ENCODE measurements around the gene CXCL14. TPM values are rescaled to one million over a fixed set of nuclear protein-coding genes. Genes with fewer than 3 reads are reported as not detected.

Gene CXCL14
- total and polyA plus RNA-seq, 8 donors: 0.93 to 19.6 (median 4.8) TPM

GRCh38 chr5:135543485-135544304, 35.1 kb downstream of the CXCL14 start:
- peak overlapping the region in 3 of 4 donors; percentile 8 to 40 (median 24) for H3K4me3 ChIP-seq
- peak in 3 of 4 donors; percentile 45 to 65 (median 47) for ATAC-seq
- TF ChIP-seq CTCF (IDR thresholded peaks at IDR 0.05): no peak
- H3K27ac ChIP-seq: no peak overlapping the region
- H3K9me3 ChIP-seq: no peaks in the 10 kb centered on the region
- intact Hi-C loops (cut with DNase I): no loop called here
- no peaks in the 10 kb centered on the region for H3K36me3 ChIP-seq
- peaks cover 0 to 8% (median 0%) of the 10 kb centered on the region in 3 donors for H3K4me1 ChIP-seq
- no peak for FAIRE-seq
- WGBS, 2 donors: 5% methylated on average over 72 to 77 of the region's 77 CpGs
- H3K27me3 ChIP-seq: peaks cover 0 to 28% (median 1%) of the 10 kb centered on the region in 4 donors
- no peak for DNase-seq

GRCh38 chr5:135543001-135543484, 35.7 kb downstream of the CXCL14 start:
- no peaks in the 10 kb centered on the region for H3K9me3 ChIP-seq
- no peaks in the 10 kb centered on the region for H3K36me3 ChIP-seq
- H3K27ac ChIP-seq: no peak overlapping the region
- FAIRE-seq (no peak), ATAC-seq (no peak), DNase-seq (no peak)
- H3K4me1 ChIP-seq: peaks cover 0 to 8% (median 0%) of the 10 kb centered on the region in 3 donors
- WGBS, 2 donors: 51 to 53% methylated on average over 5 of the region's 5 CpGs
- no peak for TF ChIP-seq CTCF (IDR thresholded peaks at IDR 0.05)
- intact Hi-C loops (cut with DNase I): no loop called here
- H3K4me3 ChIP-seq: peak overlapping the region in 2 of 4 donors; percentile 24 to 40
- peaks cover 0 to 28% (median 1%) of the 10 kb centered on the region in 4 donors for H3K27me3 ChIP-seq

GRCh38 chr5:135541807-135542502, 36.8 kb downstream of the CXCL14 start:
- Histone ChIP-seq H3K9me3 (no peaks in the 10 kb centered on the region), H3K27ac (no peak overlapping the region), H3K4me3 (no peak overlapping the region), H3K4me1 (peaks cover 0 to 8% (median 0%) of the 10 kb centered on the region in 3 donors), H3K36me3 (no peaks in the 10 kb centered on the region), H3K27me3 (peaks cover 0 to 33% (median 1%) of the 10 kb centered on the region in 4 donors)
- DNase-seq (no peak), ATAC-seq (no peak), FAIRE-seq (no peak)
- no peak for TF ChIP-seq CTCF (IDR thresholded peaks at IDR 0.05)
- intact Hi-C loops (cut with DNase I): no loop called here
- WGBS, 2 donors: 46 to 51% methylated on average over 11 of the region's 11 CpGs

GRCh38 chr5:135539430-135540005, 39.3 kb downstream of the CXCL14 start:
- 43 to 56% methylated on average over 4 of the region's 4 CpGs for WGBS, 2 donors
- H3K27me3 ChIP-seq: peaks cover 0 to 38% (median 0%) of the 10 kb centered on the region in 4 donors

More at GRCh38 chr5:135539430-135540005, 39.3 kb downstream of the CXCL14 start:
- H3K36me3 ChIP-seq: no peaks in the 10 kb centered on the region
- FAIRE-seq: no peak
- intact Hi-C loops (cut with DNase I): no loop called here
- no peak for DNase-seq
- TF ChIP-seq CTCF (IDR thresholded peaks at IDR 0.05): no peak
- H3K27ac ChIP-seq: no peak overlapping the region
- no peak overlapping the region for H3K4me3 ChIP-seq
- peaks cover 0 to 8% (median 0%) of the 10 kb centered on the region in 3 donors for H3K4me1 ChIP-seq
- no peaks in the 10 kb centered on the region for H3K9me3 ChIP-seq
- no peak for ATAC-seq
